H1 (cell line): Measurements from ENCODE around the gene SLC8A1. TPM values are rescaled to one million over a fixed set of nuclear protein-coding genes. Genes with fewer than 3 reads are reported as not detected.

Experiments
- CTCF ChIA-PET: fragments of 300-600 bp; sonication (Branson Sonifier 250); formaldehyde crosslinking; loops from one replicate; lab custom pipeline; 2021; ENCODE audit not compliant: partially characterized antibody; lab: Charles Lee
- POLR2A ChIA-PET: fragments of 300-600 bp; sonication (Branson Sonifier 250); formaldehyde crosslinking; loops from one replicate; lab custom pipeline; 2021; ENCODE audit warnings: inconsistent platforms; ENCODE audit not compliant: partially characterized antibody; lab: Charles Lee
- DNase-seq, 2 experiments: peaks; one replicate each; pipeline versions ENCODE4 v3.0.0 to v3.0.0-alpha.2; 2010 to 2022; ENCODE audit warnings: low spot score in 2 of 2, low read depth in 1 of 2, mixed read lengths in 1 of 2
- FAIRE-seq: peaks from 2 replicates; lab custom pipeline; 2011; peaks lifted over from hg19 to GRCh38; lab: Jason Lieb, UNC
- H2AFZ ChIP-seq: 2 replicates; pipeline ENCODE4 v1.8.1; 2012; ENCODE audit warnings: low read length, inconsistent platforms
- H2AK5ac ChIP-seq: 2 replicates; pipeline ENCODE4 v1.6.1; 2013; ENCODE audit warnings: low read depth, low read length
- H2BK120ac ChIP-seq: replicated peaks from 2 replicates; pipeline ENCODE3; 2013; ENCODE audit warnings: low read depth, low read length, inconsistent platforms
- H2BK12ac ChIP-seq: 2 replicates; pipeline ENCODE4 v1.6.1; 2013; ENCODE audit warnings: low read depth, low read length
- H2BK15ac ChIP-seq: 2 replicates; pipeline ENCODE4 v1.6.1; 2013; ENCODE audit warnings: low read length
- H2BK20ac ChIP-seq: 2 replicates; pipeline ENCODE4 v1.6.1; 2013; ENCODE audit warnings: low read length
- H2BK5ac ChIP-seq: 2 replicates; pipeline ENCODE4 v1.6.1; 2013; ENCODE audit warnings: low read depth, low read length
- H3K14ac ChIP-seq: 2 replicates; pipeline ENCODE4 v1.6.1; 2013; ENCODE audit warnings: inconsistent platforms; ENCODE audit not compliant: insufficient read length
- H3K18ac ChIP-seq: 2 replicates; pipeline ENCODE4 v1.6.1; 2013; ENCODE audit warnings: low read length; ENCODE audit errors: extremely low read depth
- H3K23ac ChIP-seq: 2 replicates; pipeline ENCODE4 v1.6.1; 2013; ENCODE audit warnings: inconsistent platforms; ENCODE audit not compliant: insufficient read length
- H3K23me2 ChIP-seq: 2 replicates; pipeline ENCODE4 v1.6.1; 2013; ENCODE audit warnings: low read depth, low read length
- H3K27ac ChIP-seq: 2 replicates; pipeline ENCODE4 v1.6.1; 2011; ENCODE audit warnings: low read depth, low read length, inconsistent platforms
- H3K27me3 ChIP-seq, 4 experiments: replicated peaks in 1 of 4; 1 replicate in 1 of 4; 2 replicates in 3 of 4; pipeline versions ENCODE4 v1.6.1 to v1.8.1; 2011 to 2013; ENCODE audit warnings: low read length in 3 of 4, mild to moderate bottlenecking in 3 of 4, inconsistent platforms in 2 of 4, mixed read lengths in 2 of 4, moderate library complexity in 1 of 4; ENCODE audit not compliant: control insufficient read depth in 3 of 4, insufficient read depth in 3 of 4; ENCODE audit errors: extremely low read depth in 1 of 4
- H3K36me3 ChIP-seq, 4 experiments: 2 replicates each; pipeline versions ENCODE4 v1.6.1 to v1.8.1; 2011 to 2013; ENCODE audit warnings: mild to moderate bottlenecking in 4 of 4, low read length in 3 of 4, moderate library complexity in 2 of 4, control low read depth in 1 of 4, inconsistent platforms in 1 of 4; ENCODE audit not compliant: insufficient read depth in 4 of 4, control insufficient read depth in 2 of 4
- H3K4ac ChIP-seq: replicated peaks from 2 replicates; pipeline ENCODE3; 2013; ENCODE audit warnings: low read length, low read depth, mixed read lengths, inconsistent platforms; ENCODE audit not compliant: insufficient read length
- H3K4me1 ChIP-seq, 4 experiments: replicated peaks in 1 of 4; 1 replicate in 1 of 4; 2 replicates in 3 of 4; pipeline versions ENCODE4 v1.6.1 to v1.8.1; 2011 to 2013; ENCODE audit warnings: low read length in 3 of 4, inconsistent platforms in 2 of 4, mixed read lengths in 1 of 4; ENCODE audit not compliant: insufficient read depth in 4 of 4, control insufficient read depth in 3 of 4
- H3K4me2 ChIP-seq, 2 experiments: 2 replicates each; pipeline versions ENCODE4 v1.6.1 to v1.8.1; 2011 to 2013; ENCODE audit warnings: low read depth in 2 of 2, low read length in 2 of 2, control low read depth in 1 of 2, inconsistent platforms in 1 of 2, mild to moderate bottlenecking in 1 of 2; ENCODE audit not compliant: insufficient read depth in 1 of 2
- H3K4me3 ChIP-seq, 4 experiments: fragments of 200-600, 300-600 bp in 1 of 4; sonication (generic), shearing (Covaris generic), sonication (Bioruptor Twin) in 1 of 4; 2 replicates each; pipeline versions ENCODE4 v1.5.1 to v1.8.1; 2011 to 2016; ENCODE audit warnings: low read length in 4 of 4, low read depth in 3 of 4, control low read depth in 2 of 4, inconsistent platforms in 2 of 4, mild to moderate bottlenecking in 2 of 4, mixed read lengths in 1 of 4, moderate library complexity in 1 of 4; ENCODE audit not compliant: insufficient read depth in 2 of 4; ENCODE audit errors: extremely low read depth in 1 of 4
- H3K56ac ChIP-seq: replicated peaks from 2 replicates; pipeline ENCODE3; 2013; ENCODE audit warnings: low read depth, mild to moderate bottlenecking, mixed read lengths, low read length, inconsistent platforms; ENCODE audit not compliant: insufficient read length
- H3K79me1 ChIP-seq: 2 replicates; pipeline ENCODE4 v1.6.1; 2013; ENCODE audit warnings: low read depth, low read length, control low read depth
- H3K79me2 ChIP-seq, 2 experiments: 2 replicates each; pipeline versions ENCODE4 v1.6.1 to v1.8.1; 2012 to 2013; ENCODE audit warnings: low read length in 2 of 2, mild to moderate bottlenecking in 2 of 2, inconsistent platforms in 1 of 2; ENCODE audit not compliant: insufficient read depth in 2 of 2, control insufficient read depth in 1 of 2
- H3K9ac ChIP-seq, 4 experiments: replicated peaks in 1 of 4; 1 replicate in 1 of 4; 2 replicates in 3 of 4; pipeline versions ENCODE4 v1.6.1 to v1.8.1; 2011 to 2013; ENCODE audit warnings: low read depth in 3 of 4, low read length in 3 of 4, control low read depth in 2 of 4, mild to moderate bottlenecking in 2 of 4, moderate library complexity in 2 of 4, inconsistent platforms in 1 of 4; ENCODE audit errors: extremely low read depth in 1 of 4
- H3K9me3 ChIP-seq, 2 experiments: 2 replicates each; pipeline versions ENCODE4 v1.6.1 to v1.8.1; 2012 to 2013; ENCODE audit warnings: mild to moderate bottlenecking in 2 of 2, moderate library complexity in 2 of 2, control low read depth in 1 of 2, inconsistent platforms in 1 of 2, low read depth in 1 of 2, low read length in 1 of 2, mixed read lengths in 1 of 2; ENCODE audit not compliant: insufficient read depth in 2 of 2
- H4K20me1 ChIP-seq, 2 experiments: replicated peaks in 1 of 2; 2 replicates each; pipeline versions ENCODE3 to v1.8.1; 2011 to 2013; ENCODE audit warnings: inconsistent platforms in 2 of 2, low read length in 2 of 2, mild to moderate bottlenecking in 1 of 2; ENCODE audit not compliant: insufficient read depth in 2 of 2, control insufficient read depth in 1 of 2
- H4K5ac ChIP-seq: 2 replicates; pipeline ENCODE4 v1.6.1; 2013; ENCODE audit warnings: low read length, low read depth, mixed read lengths, inconsistent platforms; ENCODE audit not compliant: insufficient read length
- H4K8ac ChIP-seq: 2 replicates; pipeline ENCODE4 v1.8.0; 2013; ENCODE audit warnings: mild to moderate bottlenecking, moderate library complexity, low read length, inconsistent platforms; ENCODE audit not compliant: insufficient read depth; ENCODE audit errors: extremely low read depth
- H4K91ac ChIP-seq: replicated peaks from 2 replicates; pipeline ENCODE3; 2013; ENCODE audit warnings: low read length, mixed read lengths, inconsistent platforms; ENCODE audit not compliant: insufficient read length
- BRCA1 ChIP-seq: IDR thresholded peaks from 2 replicates; pipeline ENCODE4 v1.6.1; 2012; ENCODE audit warnings: low read depth, low read length, improper control_type of control experiment
- GABPA ChIP-seq: IDR thresholded peaks from 2 replicates; pipeline ENCODE4 v1.6.1; 2011; ENCODE audit warnings: mild to moderate bottlenecking, low read length, moderate library complexity, borderline replicate concordance; ENCODE audit not compliant: insufficient read depth
- HDAC6 ChIP-seq: IDR thresholded peaks from one replicate; pipeline ENCODE4 v1.7.1; 2012; ENCODE audit warnings: low read depth, mild to moderate bottlenecking, inconsistent platforms, low read length, moderate library complexity
- SIN3A ChIP-seq, 2 experiments: IDR thresholded peaks in 1 of 2; conservative IDR thresholded peaks in 1 of 2; 2 replicates each; pipeline ENCODE4 v1.6.1; 2011 to 2012; ENCODE audit warnings: low read length in 2 of 2, improper control_type of control experiment in 1 of 2, low read depth in 1 of 2, mild to moderate bottlenecking in 1 of 2
- SP2 ChIP-seq: IDR thresholded peaks from 2 replicates; pipeline ENCODE4 v1.6.1; 2012; ENCODE audit warnings: mild to moderate bottlenecking, low read length, inconsistent platforms
- TAF1 ChIP-seq: IDR thresholded peaks from 2 replicates; pipeline ENCODE4 v1.6.1; 2011; ENCODE audit warnings: mild to moderate bottlenecking, low read depth, low read length
- TEAD4 ChIP-seq: IDR thresholded peaks from 2 replicates; pipeline ENCODE4 v1.6.1; 2012; ENCODE audit warnings: low read depth, low read length, inconsistent platforms, mixed read lengths
- YY1 ChIP-seq: IDR thresholded peaks from 2 replicates; pipeline ENCODE4 v1.6.1; 2011; ENCODE audit warnings: low read depth, mild to moderate bottlenecking, low read length
- WGBS, 2 experiments: shearing (Covaris generic) in 1 of 2; methylation state at CpG; one replicate each; pipeline versions ENCODE4 v1.1.6 to v1.1.7; 2013 to 2015; ENCODE audit warnings: low lambda C conversion rate in 2 of 2, mixed read lengths in 2 of 2, inconsistent platforms in 1 of 2, low coverage in 1 of 2, missing lambda C conversion rate in 1 of 2; ENCODE audit not compliant: insufficient replicate concordance in 2 of 2, insufficient coverage in 1 of 2, insufficient read length in 1 of 2; ENCODE audit errors: extremely low coverage in 1 of 2, missing lambda C conversion rate in 1 of 2; 5-methylcytosine and 5-hydroxymethylcytosine counted together
- polyA plus RNA-seq, 7 experiments: library from polyadenylated mRNA; depleted of rRNA in 3 of 7; stranded (reverse) in 5 of 7; unstranded in 2 of 7; fragments of >200 nt in 5 of 7; fragments of 200-250 nt in 2 of 7; gene quantifications; 1 replicate in 5 of 7; 2 replicates in 1 of 7; 4 replicates in 1 of 7; pipeline versions ENCODE4 v1.2.1 to v1.2.3, GENCODE V29; 2011 to 2013; ENCODE audit warnings: missing spikeins in 2 of 7, mixed read lengths in 2 of 7
- total RNA-seq: library from RNA; stranded (reverse); fragmentation: NEBNext Ultra II Directional; extraction: Animal tissue kit (Norgen Biotek cat#: 25700); gene quantifications from 2 replicates; pipeline ENCODE4 v1.2.1, GENCODE V29; 2021

SLC8A1 gene
- total and polyA plus RNA-seq, 2 of the 8 experiments (the other 6 are each of a cell fraction or from before 2014, with no cell fraction given) = 0.68 to 3.6 TPM

DNA sequence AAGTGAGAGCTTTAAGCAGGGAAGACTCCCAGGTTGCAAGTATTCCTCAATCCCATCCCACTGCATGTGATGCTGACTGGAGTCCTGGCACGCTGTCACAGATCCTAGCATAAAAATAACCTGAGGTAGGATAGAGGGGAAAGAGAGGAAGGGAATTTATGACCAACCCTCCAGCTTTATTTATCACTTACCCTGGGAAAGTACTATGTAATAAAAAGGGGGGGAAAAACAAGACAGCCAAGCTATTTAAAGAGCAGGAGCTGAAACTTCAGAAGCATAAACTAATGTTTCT lies 122.2 kb downstream of the SLC8A1 start:
- Histone ChIP-seq H2BK15ac (no peak overlapping the region), H3K36me3 (no peaks in the 10 kb centered on the region), H2BK20ac (no peak overlapping the region), H3K79me2 (no peaks in the 10 kb centered on the region), H2AFZ (no peak overlapping the region), H3K56ac (no peak overlapping the region), H2BK12ac (no peak overlapping the region), H3K4me3 (no peak overlapping the region), H4K20me1 (no peaks in the 10 kb centered on the region), H2BK5ac (no peak overlapping the region), H3K9me3 (no peaks in the 10 kb centered on the region), H3K9ac (no peak overlapping the region), H4K8ac (no peak overlapping the region), H3K79me1 (no peaks in the 10 kb centered on the region), H4K5ac (no peak overlapping the region), H3K27ac (no peak overlapping the region), H4K91ac (no peak overlapping the region), H3K18ac (no peak overlapping the region), H3K4ac (no peak overlapping the region), H3K27me3 (no peaks in the 10 kb centered on the region), H3K23ac (no peak overlapping the region), H3K14ac (no peak overlapping the region), H2BK120ac (no peak overlapping the region), H3K23me2 (no peaks in the 10 kb centered on the region; the same call in 1 of the 2 replicates), H3K4me1 (no peaks in the 10 kb centered on the region), H2AK5ac (no peak overlapping the region), H3K4me2 (no peak overlapping the region)
- ChIA-PET CTCF (no interaction called here), POLR2A (no interaction called here)
- WGBS, 2 experiments = 87% methylated on average over 1 of the region's 1 CpG; no CpG with 5 or more reads in 1 of the 2 experiments
- no peak for DNase-seq
- TF ChIP-seq SIN3A (conservative IDR thresholded peaks at IDR 0.05 in 1 of 2, IDR thresholded peaks at IDR 0.05 in 1 of 2; ENCODE audit: low read depth in 1 of 2, low read length in 2 of 2) = no peak
- TF ChIP-seq GABPA = no peak
- no peak for TF ChIP-seq YY1
- TF ChIP-seq BRCA1 = no peak
- no peak for TF ChIP-seq HDAC6
- TF ChIP-seq TEAD4 = no peak
- TF ChIP-seq SP2 = no peak
- TF ChIP-seq TAF1 = no peak
- FAIRE-seq = no peak
